GM12878 (cell line): Measurements from ENCODE around the gene BDNF. TPM values are rescaled to one million over a fixed set of nuclear protein-coding genes. Genes with fewer than 3 reads are reported as not detected.

Experiments used
- ATAC-seq: fragments of 200-7000 bp; cut with Tn5 transposase; 3 replicates; pipeline ENCODE4 v1.9.1; 2020; ENCODE audit warnings: mild to moderate bottlenecking, moderate library complexity
- BruUV-seq: library from RNA; stranded (reverse); fragments of 400-500 nt; replicated peaks from 2 replicates; lab custom pipeline; 2021; lab: Mats Ljungman, UMichigan
- CTCF ChIA-PET: fragments of 300-600 bp; sonication (Branson Sonifier 250); formaldehyde crosslinking; extraction: SDS; loops from one replicate; lab custom pipeline; 2021; ENCODE audit warnings: inconsistent platforms; lab: Yijun Ruan, JAX
- POLR2A ChIA-PET: fragments of 350-600 bp; formaldehyde crosslinking; extraction: SDS; loops from one replicate; lab custom pipeline; 2021; ENCODE audit warnings: inconsistent platforms; lab: Charles Lee
- RAD21 ChIA-PET: fragments of 300-600 bp; sonication (Branson Sonifier 250); formaldehyde crosslinking; loops from one replicate; lab custom pipeline; 2023; ENCODE audit warnings: antibody characterized with exemption; ENCODE audit not compliant: unreplicated experiment; lab: Charles Lee
- SMC1A ChIA-PET: fragments of 300-600 bp; sonication (Branson Sonifier 250); formaldehyde crosslinking; loops from one replicate; lab custom pipeline; 2023; ENCODE audit not compliant: unreplicated experiment, uncharacterized antibody; lab: Charles Lee
- DNase-seq: peaks from one replicate; pipeline ENCODE4 v3.0.0-alpha.2; 2011; ENCODE audit warnings: low read depth, low spot score
- FAIRE-seq: peaks from 3 replicates; lab custom pipeline; 2011; peaks lifted over from hg19 to GRCh38; lab: Jason Lieb, UNC
- H2AFZ ChIP-seq: 2 replicates; pipeline ENCODE4 v1.6.0; 2011; ENCODE audit warnings: low read depth, low read length, control low read depth; ENCODE audit not compliant: control insufficient read depth
- H3K27ac ChIP-seq: 2 replicates; pipeline ENCODE4 v1.5.1; 2011; ENCODE audit warnings: control low read depth; ENCODE audit not compliant: control insufficient read depth, insufficient read depth
- H3K27me3 ChIP-seq, 2 experiments: replicated peaks in 1 of 2; 2 replicates each; pipeline versions ENCODE4 v1.6.0 to v1.6.1; 2011; ENCODE audit warnings: low read length in 1 of 2; ENCODE audit not compliant: control insufficient read depth in 2 of 2, insufficient read depth in 2 of 2
- H3K36me3 ChIP-seq, 2 experiments: 2 replicates each; pipeline ENCODE4 v1.5.1; 2011; ENCODE audit warnings: low read length in 1 of 2; ENCODE audit not compliant: control insufficient read depth in 2 of 2, insufficient read depth in 2 of 2
- H3K4me1 ChIP-seq: 2 replicates; pipeline ENCODE4 v1.6.1; 2011; ENCODE audit warnings: mild to moderate bottlenecking, low read length, moderate library complexity, mixed read lengths; ENCODE audit not compliant: control insufficient read depth, insufficient read depth
- H3K4me2 ChIP-seq: 2 replicates; pipeline ENCODE4 v1.6.0; 2011; ENCODE audit warnings: control low read depth; ENCODE audit not compliant: control insufficient read depth, insufficient read depth
- H3K4me3 ChIP-seq: fragments of 200-600 bp; sonication (generic); 2 replicates; pipeline ENCODE4 v1.5.1; 2016
- H3K79me2 ChIP-seq: 2 replicates; pipeline ENCODE4 v1.6.0; 2011; ENCODE audit warnings: low read length; ENCODE audit not compliant: control insufficient read depth, insufficient read depth
- H3K9ac ChIP-seq: 2 replicates; pipeline ENCODE4 v1.8.0; 2011; ENCODE audit warnings: low read length, control low read depth, mixed read lengths; ENCODE audit not compliant: control insufficient read depth, insufficient read depth
- H3K9me3 ChIP-seq: replicated peaks from 3 replicates; pipeline ENCODE4 v1.5.1; 2011; ENCODE audit warnings: mild to moderate bottlenecking, low read length; ENCODE audit not compliant: control insufficient read depth, insufficient read depth
- H4K20me1 ChIP-seq: 2 replicates; pipeline ENCODE4 v1.6.0; 2011; ENCODE audit not compliant: control insufficient read depth, insufficient read depth
- CBX3 ChIP-seq: fragments of 200-600 bp; sonication (generic); IDR thresholded peaks from 2 replicates; pipeline ENCODE4 v1.6.1; 2016; ENCODE audit warnings: low read depth, borderline replicate concordance
- CBX5 ChIP-seq: sonication (generic); IDR thresholded peaks from 2 replicates; pipeline ENCODE4 v1.6.1; 2016; ENCODE audit warnings: low read depth, moderate library complexity, mild to moderate bottlenecking, inconsistent platforms
- CHD4 ChIP-seq: fragments of 200-600 bp; sonication (generic); IDR thresholded peaks from 2 replicates; pipeline ENCODE4 v1.6.1; 2016; ENCODE audit warnings: mild to moderate bottlenecking
- EZH2 ChIP-seq: IDR thresholded peaks from 2 replicates; pipeline ENCODE4 v1.6.1; 2012; ENCODE audit warnings: low read depth, mild to moderate bottlenecking, control low read depth, inconsistent platforms, low read length, borderline replicate concordance; ENCODE audit not compliant: control insufficient read depth
- FOS ChIP-seq: IDR thresholded peaks from 3 replicates; pipeline ENCODE4 v1.6.1; 2011; ENCODE audit warnings: borderline replicate concordance; ENCODE audit not compliant: insufficient read length; ENCODE audit errors: extremely low read depth
- FOXK2 ChIP-seq: fragments of 450-650 bp; IDR thresholded peaks from 2 replicates; pipeline ENCODE4 v1.6.1; 2017; ENCODE audit warnings: mild to moderate bottlenecking, moderate library complexity
- PML ChIP-seq: IDR thresholded peaks from 2 replicates; pipeline ENCODE4 v1.6.1; 2012; ENCODE audit warnings: low read length, inconsistent platforms
- STAT3 ChIP-seq: IDR thresholded peaks from 2 replicates; pipeline ENCODE4 v1.6.1; 2011; ENCODE audit warnings: low read depth, low read length, improper control_type of control experiment
- ZSCAN29 ChIP-seq: fragments of 450-650 bp; IDR thresholded peaks from 2 replicates; pipeline ENCODE4 v1.6.1; 2017; ENCODE audit warnings: mild to moderate bottlenecking, moderate library complexity
- WGBS: methylation state at CpG from one replicate; pipeline ENCODE4 v1.1.6; 2016; ENCODE audit warnings: low lambda C conversion rate; ENCODE audit not compliant: insufficient replicate concordance, insufficient coverage; ENCODE audit errors: missing lambda C conversion rate; 5-methylcytosine and 5-hydroxymethylcytosine counted together
- in situ Hi-C: fragments of 300-500 bp; cut with MboI; formaldehyde crosslinking; loops from 9 replicates; pipeline ENCODE4 v1.14.3; 2018; ENCODE audit warnings: mixed read lengths
- intact Hi-C: fragments of 100-400 bp; cut with micrococcal nuclease; formaldehyde crosslinking; loops from one replicate; pipeline ENCODE4 v1.14.2; 2022; ENCODE audit not compliant: unreplicated experiment
- polyA plus RNA-seq, 11 experiments: library from polyadenylated mRNA; depleted of rRNA in 4 of 11; unstranded in 6 of 11; stranded (reverse) in 5 of 11; fragments of >200 nt; fragmentation: Nextera tagmentation in 4 of 11; fragmentation: Illumina TruSeq in 1 of 11; extraction: Ambion mirVana in 4 of 11; extraction: Trizol in 1 of 11; gene quantifications; 1 replicate in 1 of 11; 2 replicates in 10 of 11; pipeline versions ENCODE4 v1.2.1 to v1.2.3, GENCODE V29; 2011 to 2016; ENCODE audit warnings: inconsistent platforms in 2 of 11, missing spikeins in 2 of 11, low read depth in 1 of 11
- total RNA-seq, 4 experiments: library from RNA; depleted of rRNA in 3 of 4; stranded (reverse); fragments of >200 nt in 3 of 4; fragmentation: Illumina TruSeq in 1 of 4; extraction: Trizol in 1 of 4; gene quantifications; 2 replicates each; pipeline versions ENCODE4 v1.2.1 to v1.2.3, GENCODE V29; 2013 to 2021
- TF ChIP-seq, protein P1 (sequence below): fragments of 450-650 bp; IDR thresholded peaks from 2 replicates; pipeline ENCODE4 v1.6.1; 2018; ENCODE audit warnings: borderline replicate concordance, mild to moderate bottlenecking; ENCODE audit not compliant: partially characterized antibody
- TF ChIP-seq, protein P2 (sequence below): fragments of 450-650 bp; IDR thresholded peaks from 2 replicates; pipeline ENCODE4 v1.6.1; 2016; ENCODE audit warnings: mild to moderate bottlenecking, moderate library complexity, borderline replicate concordance

BDNF gene
- total and polyA plus RNA-seq, 10 of the 15 experiments (the other 5 are each of a cell fraction or from before 2014, with no cell fraction given): 0.02 to 0.24 (median 0.06) TPM; not detected in 2

DNA sequence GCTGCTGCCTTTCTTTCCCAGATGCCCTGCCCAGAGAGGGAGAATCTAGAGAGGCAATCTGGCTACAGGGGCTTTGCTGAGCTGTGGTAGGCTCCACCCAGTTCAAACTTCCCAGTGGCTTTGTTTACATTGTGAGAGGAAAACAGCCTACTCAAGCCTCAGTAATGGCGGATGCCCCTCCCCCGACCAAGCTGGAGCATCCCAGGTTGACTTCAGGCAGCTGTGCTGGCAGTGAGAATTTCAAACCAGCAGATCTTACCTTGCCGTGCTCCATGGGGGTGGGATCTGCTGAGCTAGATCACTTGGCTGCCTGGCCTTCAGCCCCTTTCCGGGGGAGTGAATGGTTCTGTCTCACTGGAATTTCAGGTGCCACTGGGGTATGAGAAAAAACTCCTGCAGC lies 12.2 kb downstream of the BDNF start:
- no peaks in the 10 kb centered on the region for H3K4me1 ChIP-seq
- POLR2A ChIA-PET: interaction anchor here (0.6 kb wide), 1 partner anchor 720 kb away, joined by 4 read pairs; no protein-coding TSS in a partner anchor
- no peak overlapping the region for H3K9ac ChIP-seq
- H3K27ac ChIP-seq: no peak overlapping the region
- 42% methylated on average over 4 of the region's 4 CpGs for WGBS
- H3K4me2 ChIP-seq: no peak overlapping the region
- intact Hi-C loops: no loop called here
- no peak for TF ChIP-seq EZH2
- TF ChIP-seq, protein P1, sequence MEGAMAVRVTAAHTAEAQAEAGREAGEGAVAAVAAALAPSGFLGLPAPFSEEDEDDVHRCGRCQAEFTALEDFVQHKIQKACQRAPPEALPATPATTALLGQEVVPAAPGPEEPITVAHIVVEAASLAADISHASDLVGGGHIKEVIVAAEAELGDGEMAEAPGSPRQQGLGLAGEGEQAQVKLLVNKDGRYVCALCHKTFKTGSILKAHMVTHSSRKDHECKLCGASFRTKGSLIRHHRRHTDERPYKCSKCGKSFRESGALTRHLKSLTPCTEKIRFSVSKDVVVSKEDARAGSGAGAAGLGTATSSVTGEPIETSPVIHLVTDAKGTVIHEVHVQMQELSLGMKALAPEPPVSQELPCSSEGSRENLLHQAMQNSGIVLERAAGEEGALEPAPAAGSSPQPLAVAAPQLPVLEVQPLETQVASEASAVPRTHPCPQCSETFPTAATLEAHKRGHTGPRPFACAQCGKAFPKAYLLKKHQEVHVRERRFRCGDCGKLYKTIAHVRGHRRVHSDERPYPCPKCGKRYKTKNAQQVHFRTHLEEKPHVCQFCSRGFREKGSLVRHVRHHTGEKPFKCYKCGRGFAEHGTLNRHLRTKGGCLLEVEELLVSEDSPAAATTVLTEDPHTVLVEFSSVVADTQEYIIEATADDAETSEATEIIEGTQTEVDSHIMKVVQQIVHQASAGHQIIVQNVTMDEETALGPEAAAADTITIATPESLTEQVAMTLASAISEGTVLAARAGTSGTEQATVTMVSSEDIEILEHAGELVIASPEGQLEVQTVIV: no peak
- TF ChIP-seq, all 136 proteins: peak for 0
- ChIA-PET SMC1A (interaction anchor here (1.1 kb wide), 1 partner anchor 11 kb away, joined by 3 read pairs; no protein-coding TSS in a partner anchor), CTCF (no interaction called here), RAD21 (no interaction called here)
- H3K9me3 ChIP-seq: no peaks in the 10 kb centered on the region
- no peaks in the 10 kb centered on the region for H3K36me3 ChIP-seq
- DNase-seq (no peak), FAIRE-seq (no peak), ATAC-seq (no peak)
- H2AFZ ChIP-seq: no peak overlapping the region
- no peaks in the 10 kb centered on the region for H3K79me2 ChIP-seq
- in situ Hi-C loops: no loop called here
- BruUV-seq: no TSS peak
- no peak overlapping the region for H3K4me3 ChIP-seq
- no peaks in the 10 kb centered on the region for H4K20me1 ChIP-seq
- H3K27me3 ChIP-seq: no peaks in the 10 kb centered on the region

DNA sequence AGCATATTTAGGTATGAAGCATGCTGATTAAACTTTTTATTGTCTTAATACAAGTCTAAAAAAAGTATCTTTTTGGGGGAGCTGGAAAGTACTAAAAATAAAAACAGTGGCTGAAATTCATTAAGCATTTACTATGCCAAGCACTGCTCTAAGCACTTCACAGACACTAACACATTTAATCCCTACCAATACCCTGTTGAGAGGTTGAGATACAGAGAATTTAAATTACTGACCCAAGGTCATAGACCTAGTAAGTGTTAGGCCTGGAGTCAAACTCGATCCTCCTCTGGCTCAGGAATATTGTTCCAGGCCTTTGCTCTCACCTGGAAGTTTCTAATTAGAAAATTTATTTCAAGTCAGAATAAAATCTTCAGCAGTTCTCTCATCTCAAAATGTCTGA lies 18.6 kb downstream of the BDNF start:
- Histone ChIP-seq H4K20me1 (no peaks in the 10 kb centered on the region), H3K4me1 (no peaks in the 10 kb centered on the region), H3K9me3 (no peaks in the 10 kb centered on the region), H3K36me3 (no peaks in the 10 kb centered on the region)
- POLR2A ChIA-PET: no interaction called here
- no peak for ATAC-seq
- TF ChIP-seq FOXK2: no peak
- TF ChIP-seq STAT3: no peak
- no peak for TF ChIP-seq PML
- no peak for TF ChIP-seq CHD4
- TF ChIP-seq, protein P2, sequence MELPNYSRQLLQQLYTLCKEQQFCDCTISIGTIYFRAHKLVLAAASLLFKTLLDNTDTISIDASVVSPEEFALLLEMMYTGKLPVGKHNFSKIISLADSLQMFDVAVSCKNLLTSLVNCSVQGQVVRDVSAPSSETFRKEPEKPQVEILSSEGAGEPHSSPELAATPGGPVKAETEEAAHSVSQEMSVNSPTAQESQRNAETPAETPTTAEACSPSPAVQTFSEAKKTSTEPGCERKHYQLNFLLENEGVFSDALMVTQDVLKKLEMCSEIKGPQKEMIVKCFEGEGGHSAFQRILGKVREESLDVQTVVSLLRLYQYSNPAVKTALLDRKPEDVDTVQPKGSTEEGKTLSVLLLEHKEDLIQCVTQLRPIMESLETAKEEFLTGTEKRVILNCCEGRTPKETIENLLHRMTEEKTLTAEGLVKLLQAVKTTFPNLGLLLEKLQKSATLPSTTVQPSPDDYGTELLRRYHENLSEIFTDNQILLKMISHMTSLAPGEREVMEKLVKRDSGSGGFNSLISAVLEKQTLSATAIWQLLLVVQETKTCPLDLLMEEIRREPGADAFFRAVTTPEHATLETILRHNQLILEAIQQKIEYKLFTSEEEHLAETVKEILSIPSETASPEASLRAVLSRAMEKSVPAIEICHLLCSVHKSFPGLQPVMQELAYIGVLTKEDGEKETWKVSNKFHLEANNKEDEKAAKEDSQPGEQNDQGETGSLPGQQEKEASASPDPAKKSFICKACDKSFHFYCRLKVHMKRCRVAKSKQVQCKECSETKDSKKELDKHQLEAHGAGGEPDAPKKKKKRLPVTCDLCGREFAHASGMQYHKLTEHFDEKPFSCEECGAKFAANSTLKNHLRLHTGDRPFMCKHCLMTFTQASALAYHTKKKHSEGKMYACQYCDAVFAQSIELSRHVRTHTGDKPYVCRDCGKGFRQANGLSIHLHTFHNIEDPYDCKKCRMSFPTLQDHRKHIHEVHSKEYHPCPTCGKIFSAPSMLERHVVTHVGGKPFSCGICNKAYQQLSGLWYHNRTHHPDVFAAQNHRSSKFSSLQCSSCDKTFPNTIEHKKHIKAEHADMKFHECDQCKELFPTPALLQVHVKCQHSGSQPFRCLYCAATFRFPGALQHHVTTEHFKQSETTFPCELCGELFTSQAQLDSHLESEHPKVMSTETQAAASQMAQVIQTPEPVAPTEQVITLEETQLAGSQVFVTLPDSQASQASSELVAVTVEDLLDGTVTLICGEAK: no peak
- TF ChIP-seq CBX5: no peak
- TF ChIP-seq ZSCAN29: no peak
- TF ChIP-seq FOS: no peak
- TF ChIP-seq CBX3: no peak
- TF ChIP-seq, all 136 proteins: peak for 0
- no peak overlapping the region for H3K4me3 ChIP-seq
- ChIA-PET SMC1A (no interaction called here), CTCF (no interaction called here), RAD21 (no interaction called here)
- H3K4me2 ChIP-seq: no peak overlapping the region
- no peaks in the 10 kb centered on the region for H3K79me2 ChIP-seq
- intact Hi-C loops (no loop called here), in situ Hi-C loops (no loop called here)
- DNase-seq: no peak
- no peaks in the 10 kb centered on the region for H3K27me3 ChIP-seq
- WGBS: 0% methylated on average over 1 of the region's 1 CpG
- no peak overlapping the region for H3K9ac ChIP-seq
- no peak overlapping the region for H2AFZ ChIP-seq
- no TSS peak for BruUV-seq
- no peak overlapping the region for H3K27ac ChIP-seq
- FAIRE-seq: no peak
